SK-N-SH (cell line): Measurements from ENCODE around the gene CREBRF. TPM values are rescaled to one million over a fixed set of nuclear protein-coding genes. Genes with fewer than 3 reads are reported as not detected.

Source experiments
- CTCF ChIA-PET: fragments of 300-600, 350-600 bp; formaldehyde crosslinking; extraction: SDS; loops from one replicate; lab custom pipeline; 2021; lab: Yijun Ruan, JAX
- POLR2A ChIA-PET: fragments of 350-600 bp; sonication (Branson Sonifier 250); formaldehyde crosslinking; extraction: SDS; loops from one replicate; lab custom pipeline; 2020; ENCODE audit warnings: antibody characterized with exemption, inconsistent platforms; lab: Yijun Ruan, JAX
- DNase-seq: peaks from one replicate; pipeline ENCODE4 v3.0.0; 2012
- H2AFZ ChIP-seq: fragments of 200-600 bp; sonication (generic); 2 replicates; pipeline ENCODE4 v1.8.1; 2016; ENCODE audit warnings: antibody characterized with exemption, mild to moderate bottlenecking, low read depth
- H3F3A ChIP-seq: fragments of 200-600 bp; sonication (generic); replicated peaks from 2 replicates; pipeline ENCODE3; 2016; ENCODE audit warnings: antibody characterized with exemption, mild to moderate bottlenecking; ENCODE audit not compliant: insufficient read depth
- H3K27ac ChIP-seq, 2 experiments: fragments of 200-500 bp in 1 of 2; fragments of 200-600 bp in 1 of 2; sonication (Bioruptor generic) in 1 of 2; sonication (generic), shearing (Covaris generic) in 1 of 2; 2 replicates each; pipeline versions ENCODE4 v1.5.1 to v1.6.1; 2014 to 2016; ENCODE audit warnings: low read depth in 2 of 2, inconsistent platforms in 1 of 2, low read length in 1 of 2, mild to moderate bottlenecking in 1 of 2, mixed read lengths in 1 of 2
- H3K27me3 ChIP-seq: fragments of 200-600 bp; sonication (generic), shearing (Covaris generic); 2 replicates; pipeline ENCODE4 v1.6.1; 2016; ENCODE audit warnings: mixed run types; ENCODE audit not compliant: insufficient read depth
- H3K36me3 ChIP-seq, 2 experiments: fragments of 200-500 bp in 1 of 2; fragments of 200-600 bp in 1 of 2; sonication (Bioruptor generic) in 1 of 2; sonication (generic) in 1 of 2; replicated peaks in 1 of 2; 2 replicates each; pipeline versions ENCODE3 to v1.5.1; 2014 to 2016; ENCODE audit warnings: low read length in 1 of 2, mild to moderate bottlenecking in 1 of 2; ENCODE audit not compliant: insufficient read depth in 2 of 2, control insufficient read depth in 1 of 2
- H3K4me1 ChIP-seq, 2 experiments: fragments of 200-500 bp in 1 of 2; fragments of 200-600 bp in 1 of 2; sonication (Bioruptor generic) in 1 of 2; sonication (generic), shearing (Covaris generic) in 1 of 2; 2 replicates each; pipeline versions ENCODE4 v1.5.1 to v1.6.1; 2014 to 2016; ENCODE audit warnings: low read depth in 1 of 2, low read length in 1 of 2, mixed run types in 1 of 2; ENCODE audit not compliant: insufficient read depth in 2 of 2, control insufficient read depth in 1 of 2
- H3K4me2 ChIP-seq: fragments of 200-600 bp; sonication (generic), shearing (Covaris generic); 2 replicates; pipeline ENCODE4 v1.6.1; 2017; ENCODE audit warnings: mixed run types
- H3K4me3 ChIP-seq, 2 experiments: fragments of 200-500 bp in 1 of 2; fragments of 200-600 bp in 1 of 2; sonication (Bioruptor generic) in 1 of 2; sonication (generic), shearing (Covaris generic) in 1 of 2; 2 replicates each; pipeline versions ENCODE4 v1.5.1 to v1.8.1; 2014 to 2016; ENCODE audit warnings: low read depth in 2 of 2, inconsistent platforms in 1 of 2, low read length in 1 of 2, mild to moderate bottlenecking in 1 of 2, mixed read lengths in 1 of 2, moderate library complexity in 1 of 2
- H3K79me2 ChIP-seq: fragments of 200-600 bp; sonication (generic); 2 replicates; pipeline ENCODE4 v1.8.1; 2017; ENCODE audit warnings: mild to moderate bottlenecking; ENCODE audit not compliant: insufficient read depth
- H3K9ac ChIP-seq: fragments of 200-600 bp; sonication (generic); 2 replicates; pipeline ENCODE4 v1.6.1; 2017; ENCODE audit warnings: mixed run types
- H3K9me2 ChIP-seq: fragments of 200-600 bp; sonication (generic); 2 replicates; pipeline ENCODE4 v1.6.1; 2017; ENCODE audit warnings: mixed run types
- H3K9me3 ChIP-seq: fragments of 200-600 bp; sonication (generic); 2 replicates; pipeline ENCODE4 v1.6.1; 2017; ENCODE audit warnings: mixed run types, mild to moderate bottlenecking, moderate library complexity
- H4K20me1 ChIP-seq: fragments of 200-600 bp; sonication (generic); 2 replicates; pipeline ENCODE4 v1.6.1; 2017; ENCODE audit warnings: mild to moderate bottlenecking, mixed run types; ENCODE audit not compliant: insufficient read depth
- CHD2 ChIP-seq: fragments of 150-350 bp; IDR thresholded peaks from 2 replicates; pipeline ENCODE4 v1.6.1; 2018; ENCODE audit warnings: low read length; ENCODE audit not compliant: partially characterized antibody
- EP300 ChIP-seq, 2 experiments: IDR thresholded peaks; 2 replicates each; pipeline versions ENCODE4 v1.4.0 to v1.6.1; 2012; ENCODE audit warnings: borderline replicate concordance in 1 of 2, low read depth in 1 of 2, low read length in 1 of 2
- FOSL2 ChIP-seq: IDR thresholded peaks from 2 replicates; pipeline ENCODE4 v1.4.0; 2012; ENCODE audit warnings: low read depth, mild to moderate bottlenecking, moderate library complexity, borderline replicate concordance
- GABPA ChIP-seq: IDR thresholded peaks from 2 replicates; pipeline ENCODE4 v1.4.0; 2012; ENCODE audit warnings: low read depth, mild to moderate bottlenecking
- IRF3 ChIP-seq: fragments of 150-350 bp; IDR thresholded peaks from 2 replicates; pipeline ENCODE4 v1.6.1; 2016; ENCODE audit warnings: mild to moderate bottlenecking, low read depth, low read length
- MAX ChIP-seq: IDR thresholded peaks from 2 replicates; pipeline ENCODE4 v1.4.0; 2012; ENCODE audit warnings: low read depth
- PBX3 ChIP-seq: IDR thresholded peaks from 2 replicates; pipeline ENCODE4; 2012
- RXRA ChIP-seq: IDR thresholded peaks from 2 replicates; pipeline ENCODE4 v1.4.0; 2012; ENCODE audit warnings: low read depth, mild to moderate bottlenecking, borderline replicate concordance
- SIN3A ChIP-seq: IDR thresholded peaks from 2 replicates; pipeline ENCODE4 v1.6.1; 2012; ENCODE audit warnings: low read depth, mild to moderate bottlenecking, low read length, moderate library complexity, borderline replicate concordance
- SMC3 ChIP-seq: IDR thresholded peaks from 2 replicates; pipeline ENCODE4 v1.6.1; 2012; ENCODE audit warnings: low read depth, low read length, improper control_type of control experiment
- TAF1 ChIP-seq: IDR thresholded peaks from 2 replicates; pipeline ENCODE4 v1.6.1; 2012; ENCODE audit warnings: low read depth, mild to moderate bottlenecking, low read length, moderate library complexity, borderline replicate concordance
- TCF12 ChIP-seq: IDR thresholded peaks from 2 replicates; pipeline ENCODE4 v1.4.0; 2012
- USF1 ChIP-seq: IDR thresholded peaks from 2 replicates; pipeline ENCODE4 v1.4.0; 2012; ENCODE audit warnings: low read depth, borderline replicate concordance
- USF2 ChIP-seq: fragments of 150-350 bp; IDR thresholded peaks from 2 replicates; pipeline ENCODE4 v1.6.1; 2017; ENCODE audit warnings: antibody characterized with exemption, low read length, low read depth, borderline replicate concordance
- YY1 ChIP-seq: IDR thresholded peaks from 2 replicates; pipeline ENCODE4 v1.4.0; 2012; ENCODE audit warnings: low read depth, mild to moderate bottlenecking
- whole genome bisulfite sequencing: methylation state at CpG from one replicate; pipeline ENCODE4 v1.1.6; 2017; ENCODE audit warnings: low lambda C conversion rate; 5-methylcytosine and 5-hydroxymethylcytosine counted together
- polyA plus RNA-seq, 3 experiments: library from polyadenylated mRNA; depleted of rRNA; stranded (reverse); fragments of >200 nt; gene quantifications; 2 replicates each; pipeline ENCODE4 v1.2.3, GENCODE V29; 2012

The CREBRF gene
- polyA plus RNA-seq, 1 of the 3 experiments (the other 2 are of a cell fraction), result 2.4 TPM

GRCh38 chr5:173057062-173057924, 1.1 kb downstream of the CREBRF start:
- H3K9ac ChIP-seq, result peak overlapping the region; percentile 97
- no peaks in the 10 kb centered on the region for H3K9me2 ChIP-seq
- H3K27ac ChIP-seq, result peak overlapping the region; percentile 91 to 98
- peak overlapping the region; percentile 99 for H2AFZ ChIP-seq
- H3K4me1 ChIP-seq, result peaks cover 4 to 5% of the 10 kb centered on the region in 2 experiments; a peak in 3 of 4 replicates
- H3F3A ChIP-seq, result peaks cover 19% of the 10 kb centered on the region
- H3K4me2 ChIP-seq, result peak overlapping the region; percentile 95
- CTCF ChIA-PET, result interaction anchor here (0.9 to 1.3 kb wide), 5 partner anchors 10 to 340 kb away, joined by 3 to 5 read pairs (median 3); no protein-coding TSS in a partner anchor
- H4K20me1 ChIP-seq, result no peaks in the 10 kb centered on the region; the same call in 1 of the 2 replicates
- DNase-seq, result peak; percentile 97
- no peaks in the 10 kb centered on the region for H3K27me3 ChIP-seq
- POLR2A ChIA-PET, result interaction anchor here (0.7 to 1.5 kb wide), 6 partner anchors 73 to 1247 kb away, joined by 3 to 5 read pairs (median 4); partner anchors contain the start of genes ATP6V0E1, RPL26L1 and STC2
- no peaks in the 10 kb centered on the region for H3K36me3 ChIP-seq
- TF ChIP-seq USF1 (peak; percentile 61; the same call in 1 of the 2 replicates), MAX (peak; percentile 68), SMC3 (no peak), TCF12 (peak; percentile 11; the same call in 1 of the 2 replicates), IRF3 (peak; percentile 90), TAF1 (no peak; the same call in 1 of the 2 replicates), USF2 (no peak), YY1 (peak; percentile 93), GABPA (peak; percentile 66), FOSL2 (no peak), EP300 (IDR thresholded peaks at IDR 0.05; ENCODE audit: borderline replicate concordance in 1 of 2, low read depth in 1 of 2, low read length in 1 of 2) (no peak), CHD2 (peak; percentile 93), RXRA (no peak), PBX3 (peak; percentile 100), SIN3A (0 out of 2 replicates have a peak, but pooled peaks have one; percentile 80)
- peaks cover 44% of the 10 kb centered on the region for H3K79me2 ChIP-seq
- H3K4me3 ChIP-seq, result peak overlapping the region; percentile 95
- WGBS, result 3% methylated on average over 17 of the region's 38 CpGs
- no peaks in the 10 kb centered on the region for H3K9me3 ChIP-seq
